ENCODE measurements around the gene DAND5.
"Not testable (repeated sequence)": the region's sequence is repeated elsewhere in the genome, so short reads cannot be mapped to it uniquely, and the experiment has no call there.

DAND5 gene

GRCh38 chr19:12967907-12968306, 1.5 kb upstream of the DAND5 start:
- DNase-seq = no peak

GRCh38 chr19:12970070-12970820, 869 bp downstream of the DAND5 start:
- no peak for DNase-seq

GRCh38 chr19:12973236-12973635, 3.9 kb downstream of the DAND5 start:
- DNase-seq = no peak

GRCh38 chr19:12974301-12975220, 5.2 kb downstream of the DAND5 start:
- no peak for DNase-seq

GRCh38 chr19:12975221-12975741, 5.9 kb downstream of the DAND5 start:
- DNase-seq = no peak

- not testable (repeated sequence) for DNase-seq
These were observed 6.7 kb downstream of the DAND5 start for GRCh38 chr19:12976109-12976508.

GRCh38 chr19:12979974-12980373, 10.6 kb downstream of the DAND5 start:
- DNase-seq = no peak

- DNase-seq = no peak
These were observed 13.3 kb downstream of the DAND5 start for GRCh38 chr19:12982648-12983047.

GRCh38 chr19:12983091-12983490, 13.7 kb downstream of the DAND5 start:
- no peak for DNase-seq

- DNase-seq = peak; percentile 54
These were observed 14.3 kb downstream of the DAND5 start for GRCh38 chr19:12983542-12984142.

- no peak for DNase-seq
These were observed 14.8 kb downstream of the DAND5 start for GRCh38 chr19:12984143-12984627.

GRCh38 chr19:12984683-12985048, 15.3 kb downstream of the DAND5 start:
- no peak for DNase-seq

- no peak for DNase-seq
These were observed 15.8 kb downstream of the DAND5 start for GRCh38 chr19:12985049-12985776.

- DNase-seq = no peak
These were observed 17.4 kb downstream of the DAND5 start for GRCh38 chr19:12986726-12987125.

GRCh38 chr19:12987190-12987589, 17.8 kb downstream of the DAND5 start:
- DNase-seq = no peak

GRCh38 chr19:12987781-12988180, 18.4 kb downstream of the DAND5 start:
- DNase-seq = no peak

GRCh38 chr19:12990431-12990830, 21.1 kb downstream of the DAND5 start:
- DNase-seq = no peak

GRCh38 chr19:12990853-12991252, 21.5 kb downstream of the DAND5 start:
- no peak for DNase-seq

GRCh38 chr19:12991296-12991695, 21.9 kb downstream of the DAND5 start:
- DNase-seq = no peak

- DNase-seq = no peak
These were observed 23.4 kb downstream of the DAND5 start for GRCh38 chr19:12992729-12993128.

- no peak for DNase-seq
These were observed 24.2 kb downstream of the DAND5 start for GRCh38 chr19:12993562-12993961.

Measured in NCI-H226 (cell line).